ENCODE results near the gene CRYGB.
"Not testable (repeated sequence)": the region's sequence is repeated elsewhere in the genome, so short reads cannot be mapped to it uniquely, and the experiment has no call there.

Gene CRYGB

GRCh38 chr2:208122248-208122647 lies 23.7 kb downstream of the CRYGB start:
- Histone ChIP-seq H3K27me3 (ENCODE audit: low read depth) (no peaks in the 10 kb centered on the region), H3K4me1 (peaks cover 11% of the 10 kb centered on the region), H3K4me3 (no peak overlapping the region), H3K36me3 (replicated peaks) (no peaks in the 10 kb centered on the region), H3K9me3 (no peaks in the 10 kb centered on the region)
- no peak for DNase-seq (ENCODE audit: low spot score in 2 of 2)
- in situ Hi-C loops (cut with MboI; ENCODE audit: low sequenced_read_pairs) = no loop called here

- Histone ChIP-seq H3K4me3 (no peak overlapping the region), H3K27me3 (ENCODE audit: low read depth) (no peaks in the 10 kb centered on the region), H3K36me3 (replicated peaks) (no peaks in the 10 kb centered on the region), H3K9me3 (no peaks in the 10 kb centered on the region), H3K4me1 (peaks cover 5% of the 10 kb centered on the region)
- no peak for DNase-seq (ENCODE audit: low spot score in 2 of 2)
- in situ Hi-C loops (cut with MboI; ENCODE audit: low sequenced_read_pairs) = no loop called here
Observed at GRCh38 chr2:208118918-208119317, 27.0 kb downstream of the CRYGB start.

GRCh38 chr2:208117390-208117789 lies 28.6 kb downstream of the CRYGB start:
- in situ Hi-C loops (cut with MboI; ENCODE audit: low sequenced_read_pairs) = not testable (repeated sequence)

GRCh38 chr2:208112969-208113368 lies 33.0 kb downstream of the CRYGB start:
- no peak for DNase-seq (ENCODE audit: low spot score in 2 of 2)

More at GRCh38 chr2:208117390-208117789, 28.6 kb downstream of the CRYGB start:
- not testable (repeated sequence) for H3K9me3 ChIP-seq; H3K36me3 ChIP-seq (replicated peaks); DNase-seq (ENCODE audit: low spot score in 2 of 2); H3K4me3 ChIP-seq; H3K27me3 ChIP-seq (ENCODE audit: low read depth); H3K4me1 ChIP-seq

GRCh38 chr2:208112273-208112745 lies 33.6 kb downstream of the CRYGB start:
- H3K4me1 ChIP-seq; H3K36me3 ChIP-seq (replicated peaks); H3K27me3 ChIP-seq (ENCODE audit: low read depth); in situ Hi-C loops (cut with MboI; ENCODE audit: low sequenced_read_pairs); DNase-seq (ENCODE audit: low spot score in 2 of 2); H3K4me3 ChIP-seq; H3K9me3 ChIP-seq: not testable (repeated sequence)

More at GRCh38 chr2:208112969-208113368, 33.0 kb downstream of the CRYGB start:
- no peak overlapping the region for H3K4me3 ChIP-seq
- no peaks in the 10 kb centered on the region for H3K27me3 ChIP-seq (ENCODE audit: low read depth)
- no peaks in the 10 kb centered on the region for H3K36me3 ChIP-seq (replicated peaks)
- H3K9me3 ChIP-seq = no peaks in the 10 kb centered on the region
- H3K4me1 ChIP-seq = no peaks in the 10 kb centered on the region
- in situ Hi-C loops (cut with MboI; ENCODE audit: low sequenced_read_pairs) = no loop called here

- in situ Hi-C loops (cut with MboI; ENCODE audit: low sequenced_read_pairs) = no loop called here
- no peak overlapping the region for H3K4me3 ChIP-seq
- no peaks in the 10 kb centered on the region for H3K36me3 ChIP-seq (replicated peaks)
- no peak for DNase-seq (ENCODE audit: low spot score in 2 of 2)
- H3K9me3 ChIP-seq = 0 out of 2 replicates have a peak, but pooled peaks cover 3% of the 10 kb centered on the region
- H3K4me1 ChIP-seq = peaks cover 9% of the 10 kb centered on the region; the same call in 1 of the 2 replicates
- no peaks in the 10 kb centered on the region for H3K27me3 ChIP-seq (ENCODE audit: low read depth)
Observed at GRCh38 chr2:208103616-208104015, 42.3 kb downstream of the CRYGB start.

- no peaks in the 10 kb centered on the region for H3K36me3 ChIP-seq (replicated peaks)
- no peaks in the 10 kb centered on the region for H3K27me3 ChIP-seq (ENCODE audit: low read depth)
- H3K9me3 ChIP-seq = 0 out of 2 replicates have a peak, but pooled peaks cover 3% of the 10 kb centered on the region
- peaks cover 6% of the 10 kb centered on the region; the same call in 1 of the 2 replicates for H3K4me1 ChIP-seq
- DNase-seq (ENCODE audit: low spot score in 2 of 2) = peak in 1 of 2 experiments; percentile 41
- no peak overlapping the region for H3K4me3 ChIP-seq
- in situ Hi-C loops (cut with MboI; ENCODE audit: low sequenced_read_pairs) = no loop called here
Observed at GRCh38 chr2:208101716-208102631, 44.0 kb downstream of the CRYGB start.

- in situ Hi-C loops (cut with MboI; ENCODE audit: low sequenced_read_pairs) = no loop called here
- DNase-seq (ENCODE audit: low spot score in 2 of 2) = no peak
- no peak overlapping the region for H3K4me3 ChIP-seq
- peaks cover 6% of the 10 kb centered on the region; the same call in 1 of the 2 replicates for H3K4me1 ChIP-seq
- 0 out of 2 replicates have a peak, but pooled peaks cover 3% of the 10 kb centered on the region for H3K9me3 ChIP-seq
- no peaks in the 10 kb centered on the region for H3K36me3 ChIP-seq (replicated peaks)
- H3K27me3 ChIP-seq (ENCODE audit: low read depth) = no peaks in the 10 kb centered on the region
Observed at GRCh38 chr2:208099682-208100470, 46.1 kb downstream of the CRYGB start.

- H3K4me1 ChIP-seq; H3K36me3 ChIP-seq (replicated peaks); in situ Hi-C loops (cut with MboI; ENCODE audit: low sequenced_read_pairs); H3K4me3 ChIP-seq; H3K27me3 ChIP-seq (ENCODE audit: low read depth); H3K9me3 ChIP-seq; DNase-seq (ENCODE audit: low spot score in 2 of 2): not testable (repeated sequence)
Observed at GRCh38 chr2:208098701-208099100, 47.3 kb downstream of the CRYGB start.

GRCh38 chr2:208098267-208098666 lies 47.7 kb downstream of the CRYGB start:
- DNase-seq (ENCODE audit: low spot score in 2 of 2) = no peak
- no peaks in the 10 kb centered on the region for H3K36me3 ChIP-seq (replicated peaks)
- H3K4me1 ChIP-seq = peaks cover 6% of the 10 kb centered on the region; the same call in 1 of the 2 replicates
- no peak overlapping the region for H3K4me3 ChIP-seq
- in situ Hi-C loops (cut with MboI; ENCODE audit: low sequenced_read_pairs) = no loop called here
- H3K9me3 ChIP-seq = 0 out of 2 replicates have a peak, but pooled peaks cover 3% of the 10 kb centered on the region
- H3K27me3 ChIP-seq (ENCODE audit: low read depth) = no peaks in the 10 kb centered on the region

GRCh38 chr2:208097801-208098200 lies 48.2 kb downstream of the CRYGB start:
- no peaks in the 10 kb centered on the region for H3K36me3 ChIP-seq (replicated peaks)
- in situ Hi-C loops (cut with MboI; ENCODE audit: low sequenced_read_pairs) = no loop called here
- 0 out of 2 replicates have a peak, but pooled peaks cover 3% of the 10 kb centered on the region for H3K9me3 ChIP-seq
- peaks cover 6% of the 10 kb centered on the region; the same call in 1 of the 2 replicates for H3K4me1 ChIP-seq
- H3K27me3 ChIP-seq (ENCODE audit: low read depth) = no peaks in the 10 kb centered on the region
- no peak for DNase-seq (ENCODE audit: low spot score in 2 of 2)
- H3K4me3 ChIP-seq = no peak overlapping the region

GRCh38 chr2:208097313-208097712 lies 48.6 kb downstream of the CRYGB start:
- Histone ChIP-seq H3K4me3 (no peak overlapping the region), H3K9me3 (0 out of 2 replicates have a peak, but pooled peaks cover 3% of the 10 kb centered on the region), H3K4me1 (peaks cover 6% of the 10 kb centered on the region; the same call in 1 of the 2 replicates), H3K27me3 (ENCODE audit: low read depth) (no peaks in the 10 kb centered on the region), H3K36me3 (replicated peaks) (no peaks in the 10 kb centered on the region)
- DNase-seq (ENCODE audit: low spot score in 2 of 2) = no peak
- in situ Hi-C loops (cut with MboI; ENCODE audit: low sequenced_read_pairs) = no loop called here

GRCh38 chr2:208096080-208096479 lies 49.9 kb downstream of the CRYGB start:
- in situ Hi-C loops (cut with MboI; ENCODE audit: low sequenced_read_pairs) = no loop called here
- Histone ChIP-seq H3K4me3 (no peak overlapping the region), H3K9me3 (0 out of 2 replicates have a peak, but pooled peaks cover 3% of the 10 kb centered on the region), H3K4me1 (peaks cover 6% of the 10 kb centered on the region; the same call in 1 of the 2 replicates), H3K27me3 (ENCODE audit: low read depth) (no peaks in the 10 kb centered on the region), H3K36me3 (replicated peaks) (no peaks in the 10 kb centered on the region)
- no peak for DNase-seq (ENCODE audit: low spot score in 2 of 2)
